HG03045 (cell line): Measurements from ENCODE around the gene TH.

ENCODE experiments used
- ATAC-seq: cut with Tn5 transposase; IDR thresholded peaks from one replicate; pipeline ENCODE4 v1.9.1; 2021; ENCODE audit warnings: mild to moderate bottlenecking, moderate library complexity; ENCODE audit not compliant: unreplicated experiment

The TH gene

DNA sequence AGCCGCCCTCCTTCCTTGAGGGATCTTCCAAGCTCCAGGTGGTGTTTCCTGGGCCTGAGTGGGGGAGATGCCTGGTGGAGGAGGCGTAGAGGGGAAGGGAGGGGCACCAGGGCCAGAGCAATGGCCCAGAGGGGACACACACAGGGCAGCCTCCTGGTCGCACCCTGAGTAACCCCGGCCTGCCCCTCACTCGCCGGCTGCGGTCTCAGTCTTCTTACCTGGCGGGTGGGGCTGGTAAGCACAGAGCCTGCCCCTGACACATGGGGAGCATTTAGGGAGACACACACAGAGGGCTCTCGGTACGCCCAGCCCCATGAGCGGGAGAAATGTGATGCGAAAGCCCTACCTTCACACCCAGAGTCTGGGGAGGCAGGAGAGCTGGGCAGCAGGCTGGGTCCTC is 56.3 kb downstream of the TH start:
- ATAC-seq: no peak

DNA sequence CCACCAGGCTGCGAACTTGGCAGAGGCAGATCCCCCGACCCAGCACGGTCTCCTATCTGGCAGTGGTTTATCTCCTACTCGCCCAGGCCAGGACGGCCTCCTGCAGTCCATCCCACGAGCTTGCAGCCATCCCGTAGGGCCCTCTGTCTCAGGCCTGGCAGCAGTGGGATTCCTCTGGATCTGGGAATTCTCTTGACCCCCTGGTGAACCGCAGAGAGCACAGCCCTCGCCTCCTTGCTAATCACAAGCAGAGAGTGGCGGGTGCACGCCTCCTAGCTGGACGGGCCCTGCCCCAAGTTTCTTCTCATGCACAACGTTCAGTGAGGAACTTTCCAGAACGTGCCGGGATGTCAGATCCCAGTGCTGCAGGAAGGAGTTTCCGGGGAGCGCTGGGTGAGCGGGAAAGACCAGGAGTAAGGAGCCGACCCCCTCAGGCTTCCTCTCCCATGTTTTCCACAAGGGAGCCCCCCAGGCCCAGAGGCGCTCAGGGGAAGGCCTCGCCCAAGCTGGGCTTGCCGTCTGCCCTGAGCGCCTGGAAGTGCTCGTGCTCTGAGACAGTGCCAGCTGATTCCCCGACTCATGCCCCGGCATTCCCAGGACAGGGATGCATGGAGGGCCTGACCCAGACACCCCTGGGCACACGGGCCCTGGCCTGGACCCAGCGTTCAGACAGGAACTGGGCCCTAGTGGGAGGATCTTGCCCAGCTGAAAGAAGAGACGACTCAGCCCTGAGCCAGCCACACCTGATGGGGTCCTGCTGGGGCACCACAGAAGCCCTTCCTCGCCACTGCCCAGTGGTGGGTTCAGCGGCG is 57.0 kb downstream of the TH start:
- no peak for ATAC-seq
